Chondrocyte (in vitro differentiated cells): ENCODE data around the gene SH3BP5. TPM values are rescaled to one million over a fixed set of nuclear protein-coding genes. Genes with fewer than 3 reads are reported as not detected.

ENCODE experiments used
- DNase-seq: peaks from one replicate; pipeline ENCODE4 v3.0.0; 2021; ENCODE audit warnings: mixed read lengths, low spot score
- H3K27ac Mint-ChIP-seq: one replicate; pipeline ENCODE4 v1.8.0; 2021; ENCODE audit warnings: mild to moderate bottlenecking, moderate library complexity, mixed read lengths; ENCODE audit not compliant: unreplicated experiment
- H3K27me3 Mint-ChIP-seq: 2 replicates; pipeline ENCODE4 v1.8.0; 2021; ENCODE audit warnings: low read depth, mixed read lengths
- H3K36me3 Mint-ChIP-seq: 2 replicates; pipeline ENCODE4 v1.8.0; 2021; ENCODE audit warnings: low read depth, mixed read lengths
- H3K4me1 Mint-ChIP-seq: 2 replicates; pipeline ENCODE4 v1.8.0; 2021; ENCODE audit warnings: low read depth, mild to moderate bottlenecking, mixed read lengths
- H3K4me3 Mint-ChIP-seq: one replicate; pipeline ENCODE4 v1.8.0; 2021; ENCODE audit warnings: mild to moderate bottlenecking, moderate library complexity, mixed read lengths; ENCODE audit not compliant: unreplicated experiment
- H3K9me3 Mint-ChIP-seq: 2 replicates; pipeline ENCODE4 v1.8.0; 2021; ENCODE audit warnings: low read depth, mixed read lengths
- CTCF ChIP-seq: fragments of 200-600 bp; sonication (generic); IDR thresholded peaks from 2 replicates; pipeline ENCODE4 v1.5.0; 2021; ENCODE audit warnings: antibody characterized with exemption, mild to moderate bottlenecking, moderate library complexity
- total RNA-seq: library from RNA; stranded (reverse); gene quantifications from 3 replicates; pipeline ENCODE4 v1.2.1, GENCODE V29; 2021

Gene SH3BP5
- total RNA-seq, 1 donor from 2014 or later = 13.5 TPM

- Mint-ChIP-seq H3K9me3 (no peaks in the 10 kb centered on the region), H3K4me1 (peaks cover 3% of the 10 kb centered on the region), H3K27me3 (no peaks in the 10 kb centered on the region), H3K27ac (no peak overlapping the region), H3K4me3 (no peak overlapping the region), H3K36me3 (peaks cover 37% of the 10 kb centered on the region)
- no peak for DNase-seq
- TF ChIP-seq CTCF = no peak
These were observed 113.7 kb downstream of the SH3BP5 start for GRCh38 chr3:15218689-15219088.

- peaks cover 40% of the 10 kb centered on the region for H3K36me3 Mint-ChIP-seq
- H3K27ac Mint-ChIP-seq = no peak overlapping the region
These were observed 114.5 kb downstream of the SH3BP5 start for GRCh38 chr3:15217841-15218267.

GRCh38 chr3:15217011-15217671 is 115.2 kb downstream of the SH3BP5 start:
- Mint-ChIP-seq H3K36me3 (peaks cover 37% of the 10 kb centered on the region), H3K27ac (no peak overlapping the region), H3K27me3 (no peaks in the 10 kb centered on the region), H3K4me1 (peaks cover 4% of the 10 kb centered on the region), H3K9me3 (no peaks in the 10 kb centered on the region), H3K4me3 (no peak overlapping the region)
- TF ChIP-seq CTCF = no peak
- DNase-seq = no peak

More at GRCh38 chr3:15217841-15218267, 114.5 kb downstream of the SH3BP5 start:
- H3K27me3 Mint-ChIP-seq = no peaks in the 10 kb centered on the region
- H3K9me3 Mint-ChIP-seq = no peaks in the 10 kb centered on the region
- DNase-seq = no peak
- TF ChIP-seq CTCF = no peak
- no peak overlapping the region for H3K4me3 Mint-ChIP-seq
- peaks cover 3% of the 10 kb centered on the region for H3K4me1 Mint-ChIP-seq

DNA sequence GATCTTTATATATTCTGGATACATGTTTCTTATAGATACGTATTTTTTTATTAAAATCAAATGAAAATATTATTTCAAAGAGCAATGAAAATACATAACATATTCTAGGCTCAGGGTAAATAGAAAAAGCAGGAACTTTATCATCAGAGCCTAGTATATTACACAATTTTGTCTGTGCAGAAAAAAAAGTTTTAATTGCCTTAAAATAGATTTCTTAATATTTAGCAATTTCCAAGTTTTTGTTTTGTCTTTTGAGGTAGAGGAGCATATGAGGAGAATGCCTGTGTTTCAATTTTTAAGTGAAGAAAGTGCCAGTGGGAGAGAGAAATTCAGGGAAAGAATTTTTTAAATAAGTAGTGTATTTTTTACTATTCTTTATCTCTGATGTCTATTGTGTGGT is 115.9 kb downstream of the SH3BP5 start:
- Mint-ChIP-seq H3K36me3 (peaks cover 37% of the 10 kb centered on the region), H3K4me3 (no peak overlapping the region), H3K9me3 (no peaks in the 10 kb centered on the region), H3K27me3 (no peaks in the 10 kb centered on the region), H3K4me1 (peaks cover 5% of the 10 kb centered on the region), H3K27ac (no peak overlapping the region)
- no peak for DNase-seq
- TF ChIP-seq CTCF = no peak

DNA sequence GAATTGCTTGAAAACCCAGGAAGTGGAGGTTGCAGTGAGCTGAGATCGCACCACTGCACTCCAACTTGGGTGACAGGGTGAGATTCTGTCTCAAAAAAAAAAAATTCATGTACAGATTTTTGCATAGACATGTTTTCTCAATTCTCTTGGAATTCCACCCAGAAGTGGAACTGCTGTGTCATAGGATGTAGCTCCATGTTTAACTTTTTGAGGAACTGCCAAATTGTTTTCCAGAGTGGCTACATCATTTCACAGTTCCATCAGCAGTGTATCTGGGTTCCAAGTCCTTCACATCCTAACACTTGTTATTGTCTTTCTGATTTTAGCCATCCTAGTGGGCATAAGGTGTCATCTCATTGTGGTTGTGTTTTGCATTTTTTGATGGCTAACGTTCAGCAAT is 116.4 kb downstream of the SH3BP5 start:
- H3K27ac Mint-ChIP-seq = no peak overlapping the region
- TF ChIP-seq CTCF = no peak
- DNase-seq = no peak
- no peaks in the 10 kb centered on the region for H3K27me3 Mint-ChIP-seq
- H3K4me1 Mint-ChIP-seq = peaks cover 5% of the 10 kb centered on the region
- no peaks in the 10 kb centered on the region for H3K9me3 Mint-ChIP-seq
- no peak overlapping the region for H3K4me3 Mint-ChIP-seq
- H3K36me3 Mint-ChIP-seq = peaks cover 37% of the 10 kb centered on the region
